Fibroblast of peridontal ligament (primary cell): ENCODE data around the gene CCNB3.

Experiments
- DNase-seq: peaks from one replicate; pipeline ENCODE4 v3.0.0-alpha.2; 2010; ENCODE audit errors: extremely low read depth

The CCNB3 gene

GRCh38 chrX:50375481-50376267 is 171.1 kb downstream of the CCNB3 start:
- no peak for DNase-seq

DNA sequence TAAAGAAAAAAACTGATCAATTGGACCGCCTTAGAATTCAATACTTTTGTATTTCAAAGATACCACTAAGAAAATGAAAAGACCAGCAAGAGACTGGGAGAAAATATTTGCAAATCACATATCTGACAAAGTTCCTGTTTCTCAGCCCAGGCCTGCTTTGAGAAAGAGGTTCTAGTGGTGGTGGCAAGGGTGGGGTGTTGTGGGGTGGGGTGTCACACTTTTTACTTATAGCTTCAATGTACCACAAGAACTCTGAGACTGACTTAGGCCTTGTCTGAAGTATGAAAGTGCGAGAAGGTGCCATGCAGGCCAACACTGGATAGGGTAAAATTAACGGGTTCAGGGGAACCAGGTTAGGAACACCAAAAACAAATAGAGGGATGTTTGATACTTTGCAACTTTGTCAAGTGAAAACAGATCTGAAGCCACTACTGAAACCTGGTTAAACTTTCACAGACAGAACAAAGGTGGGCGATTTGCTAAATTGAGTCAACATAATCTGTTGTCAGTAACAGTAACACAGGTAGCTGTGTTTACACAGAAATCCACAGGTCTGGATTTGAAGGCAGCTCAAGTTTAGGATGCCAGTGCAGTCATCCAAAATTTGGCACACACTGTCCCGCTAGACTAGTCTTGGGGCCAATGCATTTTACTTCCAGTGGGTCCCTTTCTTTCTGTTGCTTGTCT is 177.3 kb downstream of the CCNB3 start:
- no peak for DNase-seq

GRCh38 chrX:50386520-50386919 is 182.0 kb downstream of the CCNB3 start:
- DNase-seq, result no peak

GRCh38 chrX:50393902-50394301 is 189.3 kb downstream of the CCNB3 start:
- no peak for DNase-seq
